Esophagus squamous epithelium (tissue), 5 donors: ENCODE data around the gene NPIPB9. TPM values are rescaled to one million over a fixed set of nuclear protein-coding genes. Genes with fewer than 3 reads are reported as not detected.
A peak's percentile ranks its signal among the peaks of the same experiment; 100 is the strongest.
"Not testable (repeated sequence)": the region's sequence is repeated elsewhere in the genome, so short reads cannot be mapped to it uniquely, and the experiment has no call there.

ENCODE experiments used
- DNase-seq: peaks from one replicate; lab custom pipeline; 2025; lab: John Stamatoyannopoulos, UW
- H3K27ac ChIP-seq, 4 donors: fragments of 200-600 bp; sonication (generic); one replicate each; pipeline ENCODE4 v1.5.1; 2016 to 2019; ENCODE audit warnings: mild to moderate bottlenecking in 1 of 4
- H3K27me3 ChIP-seq, 4 donors: fragments of 200-600 bp; sonication (generic); 1 replicate in 3 of 4; 2 replicates in 1 of 4; pipeline versions ENCODE4 v1.5.1 to v1.6.0; 2017 to 2021; ENCODE audit warnings: antibody characterized with exemption in 1 of 4
- H3K36me3 ChIP-seq, 3 donors: fragments of 200-600 bp; sonication (generic); one replicate each; pipeline ENCODE4 v1.5.1; 2016 to 2019
- H3K4me1 ChIP-seq, 3 donors: fragments of 200-600 bp; sonication (generic); one replicate each; pipeline ENCODE4 v1.5.1; 2017 to 2019
- H3K4me3 ChIP-seq, 4 donors: fragments of 200-600 bp; sonication (generic); 1 replicate in 3 of 4; 2 replicates in 1 of 4; pipeline ENCODE4 v1.5.1; 2016 to 2019; ENCODE audit warnings: mild to moderate bottlenecking in 2 of 4, moderate library complexity in 1 of 4
- H3K9me3 ChIP-seq, 3 donors: fragments of 200-600 bp; sonication (generic); one replicate each; pipeline ENCODE4 v1.5.1; 2016 to 2019
- CTCF ChIP-seq, 6 experiments: fragments of 450-650 bp in 4 of 6; fragments of 200-600 bp in 2 of 6; sonication (generic) in 2 of 6; IDR thresholded peaks; one replicate each; pipeline ENCODE4 v1.5.1; 2016 to 2019; ENCODE audit warnings: antibody characterized with exemption in 6 of 6, mild to moderate bottlenecking in 4 of 6, moderate library complexity in 4 of 6
- POLR2A ChIP-seq, 4 donors: fragments of 450-650 bp; IDR thresholded peaks; one replicate each; pipeline ENCODE4 v1.6.1; 2017; ENCODE audit warnings: antibody characterized with exemption in 4 of 4, mild to moderate bottlenecking in 4 of 4, moderate library complexity in 3 of 4
- WGBS, 2 donors: methylation state at CpG; one replicate each; pipeline ENCODE4 v1.1.5; 2018; 5-methylcytosine and 5-hydroxymethylcytosine counted together
- intact Hi-C: fragments of 100-400 bp; cut with DNase I; formaldehyde crosslinking; loops from one replicate; pipeline ENCODE4 v1.15.0; 2022
- total RNA-seq, 4 donors: library from RNA; depleted of rRNA; stranded (reverse); fragments of >200 nt; gene quantifications; one replicate each; pipeline ENCODE4 v1.1.0, GENCODE V29; 2016
- donor health status: DM: yes; HTN: yes; CAD: no.

The NPIPB9 gene
- total RNA-seq, 4 donors from 2014 or later, result 5.0 TPM; not detected in 3

- DNase-seq, H3K9me3 ChIP-seq, H3K36me3 ChIP-seq, H3K27me3 ChIP-seq, H3K4me1 ChIP-seq, H3K27ac ChIP-seq, intact Hi-C loops: not testable (repeated sequence)
- no CpG with 5 or more reads among the region's 48 CpGs for WGBS, 2 donors
- peak overlapping the region in 1 of 4 donors; percentile 29 for H3K4me3 ChIP-seq
These were observed 1.0 kb upstream of the NPIPB9 start for GRCh38 chr16:28750469-28751067.

- H3K36me3 ChIP-seq, intact Hi-C loops, H3K4me3 ChIP-seq, DNase-seq, H3K4me1 ChIP-seq, H3K27ac ChIP-seq, H3K9me3 ChIP-seq, H3K27me3 ChIP-seq: not testable (repeated sequence)
- no CpG with 5 or more reads among the region's 6 CpGs for whole genome bisulfite sequencing, 2 donors
These were observed 30.1 kb downstream of the NPIPB9 start for GRCh38 chr16:28781697-28782096.

- H3K9me3 ChIP-seq, H3K4me1 ChIP-seq, intact Hi-C loops, H3K36me3 ChIP-seq, H3K4me3 ChIP-seq, H3K27ac ChIP-seq, H3K27me3 ChIP-seq, DNase-seq: not testable (repeated sequence)
- WGBS, 2 donors, result no CpG with 5 or more reads among the region's 4 CpGs
These were observed 30.8 kb downstream of the NPIPB9 start for GRCh38 chr16:28782357-28782756.

- intact Hi-C loops, H3K27me3 ChIP-seq, H3K9me3 ChIP-seq, DNase-seq, H3K36me3 ChIP-seq, H3K4me1 ChIP-seq: not testable (repeated sequence)
- H3K4me3 ChIP-seq, result peak overlapping the region in 1 of 4 donors; percentile 47
- 50 to 64% methylated on average over 1 to 2 of the region's 13 CpGs for WGBS, 2 donors
- peak in 2 of 6 experiments; percentile 18 to 39 for TF ChIP-seq CTCF (IDR thresholded peaks at IDR 0.05)
- H3K27ac ChIP-seq, result peak overlapping the region in 2 of 4 donors; percentile 11 to 57
These were observed 50.8 kb downstream of the NPIPB9 start for GRCh38 chr16:28802235-28803019.

GRCh38 chr16:28807445-28808120, 56.0 kb downstream of the NPIPB9 start:
- DNase-seq, H3K27me3 ChIP-seq, intact Hi-C loops, H3K4me3 ChIP-seq, H3K4me1 ChIP-seq, H3K27ac ChIP-seq, H3K9me3 ChIP-seq, H3K36me3 ChIP-seq: not testable (repeated sequence)
- no CpG with 5 or more reads among the region's 11 CpGs for WGBS, 2 donors

GRCh38 chr16:28820016-28820415, 68.4 kb downstream of the NPIPB9 start:
- TF ChIP-seq POLR2A (IDR thresholded peaks at IDR 0.05) (no peak), CTCF (IDR thresholded peaks at IDR 0.05) (no peak)
- Histone ChIP-seq H3K4me3 (no peak overlapping the region), H3K27me3 (no peaks in the 10 kb centered on the region), H3K27ac (no peak overlapping the region), H3K9me3 (no peaks in the 10 kb centered on the region), H3K36me3 (peaks cover 0 to under 1% (median 0%) of the 10 kb centered on the region in 3 donors), H3K4me1 (peaks cover 7 to 15% (median 10%) of the 10 kb centered on the region in 3 donors)
- intact Hi-C loops, result no loop called here
- DNase-seq, result no peak
- 81 to 86% methylated on average over 5 of the region's 5 CpGs for WGBS, 2 donors

GRCh38 chr16:28820546-28820945, 69.0 kb downstream of the NPIPB9 start:
- H3K4me1 ChIP-seq, result peaks cover 9 to 20% (median 15%) of the 10 kb centered on the region in 3 donors
- H3K36me3 ChIP-seq, H3K27me3 ChIP-seq, H3K9me3 ChIP-seq, H3K27ac ChIP-seq, intact Hi-C loops, DNase-seq, H3K4me3 ChIP-seq: not testable (repeated sequence)
- 90% methylated on average over 9 to 12 of the region's 13 CpGs for WGBS, 2 donors
